Tibial nerve (tissue), 4 donors: Measurements from ENCODE around the gene AGBL1.

ENCODE experiments used
- EP300 ChIP-seq, 2 donors: sonication (generic); formaldehyde crosslinking; IDR thresholded peaks; one replicate each; pipeline ENCODE4 v1.6.1; 2017; ENCODE audit warnings: antibody characterized with exemption in 2 of 2, mild to moderate bottlenecking in 1 of 2
- TF ChIP-seq, protein P1 (sequence below), 5 experiments: fragments of 200-600 bp in 3 of 5; fragments of 450-650 bp in 2 of 5; sonication (generic) in 3 of 5; IDR thresholded peaks; one replicate each; pipeline ENCODE4 v1.5.1; 2016 to 2019; ENCODE audit warnings: antibody characterized with exemption in 5 of 5, mild to moderate bottlenecking in 3 of 5, moderate library complexity in 2 of 5

- TF ChIP-seq, protein P1, sequence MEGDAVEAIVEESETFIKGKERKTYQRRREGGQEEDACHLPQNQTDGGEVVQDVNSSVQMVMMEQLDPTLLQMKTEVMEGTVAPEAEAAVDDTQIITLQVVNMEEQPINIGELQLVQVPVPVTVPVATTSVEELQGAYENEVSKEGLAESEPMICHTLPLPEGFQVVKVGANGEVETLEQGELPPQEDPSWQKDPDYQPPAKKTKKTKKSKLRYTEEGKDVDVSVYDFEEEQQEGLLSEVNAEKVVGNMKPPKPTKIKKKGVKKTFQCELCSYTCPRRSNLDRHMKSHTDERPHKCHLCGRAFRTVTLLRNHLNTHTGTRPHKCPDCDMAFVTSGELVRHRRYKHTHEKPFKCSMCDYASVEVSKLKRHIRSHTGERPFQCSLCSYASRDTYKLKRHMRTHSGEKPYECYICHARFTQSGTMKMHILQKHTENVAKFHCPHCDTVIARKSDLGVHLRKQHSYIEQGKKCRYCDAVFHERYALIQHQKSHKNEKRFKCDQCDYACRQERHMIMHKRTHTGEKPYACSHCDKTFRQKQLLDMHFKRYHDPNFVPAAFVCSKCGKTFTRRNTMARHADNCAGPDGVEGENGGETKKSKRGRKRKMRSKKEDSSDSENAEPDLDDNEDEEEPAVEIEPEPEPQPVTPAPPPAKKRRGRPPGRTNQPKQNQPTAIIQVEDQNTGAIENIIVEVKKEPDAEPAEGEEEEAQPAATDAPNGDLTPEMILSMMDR (IDR thresholded peaks at IDR 0.05): no peak
- no peak for TF ChIP-seq EP300 (IDR thresholded peaks at IDR 0.05)
Observed at GRCh38 chr15:86167841-86168240, 88.2 kb downstream of the AGBL1 start.
